MM.1S (cell line): ENCODE measurements around the gene MRLN.
"Not testable (repeated sequence)": the region's sequence is repeated elsewhere in the genome, so short reads cannot be mapped to it uniquely, and the experiment has no call there.

Experiments used
- EZH2 ChIP-seq: fragments of 300-600 bp; sonication (generic); optimal IDR thresholded peaks from 2 replicates; pipeline ENCODE3; 2017; ENCODE audit warnings: low read depth, mild to moderate bottlenecking, antibody characterized with exemption, low read length, mixed read lengths
- EZH2phosphoT487 ChIP-seq: fragments of 300-600 bp; sonication (generic); IDR thresholded peaks from 2 replicates; pipeline ENCODE4 v1.6.1; 2018; ENCODE audit warnings: antibody characterized with exemption, low read length
- TF ChIP-seq, protein P1 (sequence below): fragments of 300-600 bp; sonication (generic); IDR thresholded peaks from 2 replicates; pipeline ENCODE4 v1.5.1; 2016; ENCODE audit warnings: antibody characterized with exemption, low read length, mixed read lengths

DNA sequence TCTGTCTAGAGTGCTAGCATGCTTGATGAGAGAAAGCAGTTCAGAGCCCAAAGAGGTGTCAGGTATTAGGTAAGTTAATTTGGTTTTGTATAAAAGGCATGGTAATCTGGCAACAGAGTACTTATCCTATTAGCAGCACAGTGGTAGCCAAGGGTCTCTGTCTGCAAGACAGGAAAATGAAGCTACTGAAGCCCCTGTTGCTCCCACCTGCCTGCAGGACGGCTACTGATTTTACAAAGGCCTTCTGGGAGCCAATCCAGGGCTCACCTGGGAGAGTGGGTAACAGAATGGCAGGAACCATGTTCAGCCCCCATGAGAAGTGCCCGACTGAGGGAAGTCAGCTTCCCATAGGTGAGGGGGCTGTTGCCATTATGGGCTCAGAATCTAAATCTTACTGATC, 36.8 kb upstream of the MRLN start:
- TF ChIP-seq, protein P1, sequence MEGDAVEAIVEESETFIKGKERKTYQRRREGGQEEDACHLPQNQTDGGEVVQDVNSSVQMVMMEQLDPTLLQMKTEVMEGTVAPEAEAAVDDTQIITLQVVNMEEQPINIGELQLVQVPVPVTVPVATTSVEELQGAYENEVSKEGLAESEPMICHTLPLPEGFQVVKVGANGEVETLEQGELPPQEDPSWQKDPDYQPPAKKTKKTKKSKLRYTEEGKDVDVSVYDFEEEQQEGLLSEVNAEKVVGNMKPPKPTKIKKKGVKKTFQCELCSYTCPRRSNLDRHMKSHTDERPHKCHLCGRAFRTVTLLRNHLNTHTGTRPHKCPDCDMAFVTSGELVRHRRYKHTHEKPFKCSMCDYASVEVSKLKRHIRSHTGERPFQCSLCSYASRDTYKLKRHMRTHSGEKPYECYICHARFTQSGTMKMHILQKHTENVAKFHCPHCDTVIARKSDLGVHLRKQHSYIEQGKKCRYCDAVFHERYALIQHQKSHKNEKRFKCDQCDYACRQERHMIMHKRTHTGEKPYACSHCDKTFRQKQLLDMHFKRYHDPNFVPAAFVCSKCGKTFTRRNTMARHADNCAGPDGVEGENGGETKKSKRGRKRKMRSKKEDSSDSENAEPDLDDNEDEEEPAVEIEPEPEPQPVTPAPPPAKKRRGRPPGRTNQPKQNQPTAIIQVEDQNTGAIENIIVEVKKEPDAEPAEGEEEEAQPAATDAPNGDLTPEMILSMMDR: not testable (repeated sequence)
- TF ChIP-seq EZH2phosphoT487, EZH2: not testable (repeated sequence)
